ENCODE results near the gene DAAM1.

The DAAM1 gene

DNA sequence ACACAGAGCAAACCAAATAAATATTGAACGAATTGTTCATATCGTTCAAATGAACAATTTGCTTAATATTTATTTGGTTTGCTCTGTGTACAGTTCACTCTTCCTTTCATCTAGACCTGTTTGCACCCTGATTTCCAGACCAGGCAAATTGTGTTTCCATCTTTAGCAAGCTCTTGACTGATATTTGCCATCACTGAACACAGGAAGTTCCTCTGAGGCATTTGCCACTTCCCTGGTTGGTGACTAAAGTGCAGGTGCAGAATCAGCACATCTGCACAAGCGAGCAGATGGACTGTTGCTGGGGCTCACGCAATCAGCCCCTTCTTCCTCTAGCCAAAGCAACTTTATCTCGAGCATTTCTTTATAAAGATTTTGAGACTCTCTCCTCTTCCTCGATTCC is 112.9 kb downstream of the DAAM1 start:
- FAIRE-seq (no peak), DNase-seq (ENCODE audit: insufficient read length, low spot score) (no peak)
- TF ChIP-seq, protein P1, sequence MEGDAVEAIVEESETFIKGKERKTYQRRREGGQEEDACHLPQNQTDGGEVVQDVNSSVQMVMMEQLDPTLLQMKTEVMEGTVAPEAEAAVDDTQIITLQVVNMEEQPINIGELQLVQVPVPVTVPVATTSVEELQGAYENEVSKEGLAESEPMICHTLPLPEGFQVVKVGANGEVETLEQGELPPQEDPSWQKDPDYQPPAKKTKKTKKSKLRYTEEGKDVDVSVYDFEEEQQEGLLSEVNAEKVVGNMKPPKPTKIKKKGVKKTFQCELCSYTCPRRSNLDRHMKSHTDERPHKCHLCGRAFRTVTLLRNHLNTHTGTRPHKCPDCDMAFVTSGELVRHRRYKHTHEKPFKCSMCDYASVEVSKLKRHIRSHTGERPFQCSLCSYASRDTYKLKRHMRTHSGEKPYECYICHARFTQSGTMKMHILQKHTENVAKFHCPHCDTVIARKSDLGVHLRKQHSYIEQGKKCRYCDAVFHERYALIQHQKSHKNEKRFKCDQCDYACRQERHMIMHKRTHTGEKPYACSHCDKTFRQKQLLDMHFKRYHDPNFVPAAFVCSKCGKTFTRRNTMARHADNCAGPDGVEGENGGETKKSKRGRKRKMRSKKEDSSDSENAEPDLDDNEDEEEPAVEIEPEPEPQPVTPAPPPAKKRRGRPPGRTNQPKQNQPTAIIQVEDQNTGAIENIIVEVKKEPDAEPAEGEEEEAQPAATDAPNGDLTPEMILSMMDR (IDR thresholded peaks at IDR 0.05; ENCODE audit: insufficient read depth, missing control alignments): no peak

DNA sequence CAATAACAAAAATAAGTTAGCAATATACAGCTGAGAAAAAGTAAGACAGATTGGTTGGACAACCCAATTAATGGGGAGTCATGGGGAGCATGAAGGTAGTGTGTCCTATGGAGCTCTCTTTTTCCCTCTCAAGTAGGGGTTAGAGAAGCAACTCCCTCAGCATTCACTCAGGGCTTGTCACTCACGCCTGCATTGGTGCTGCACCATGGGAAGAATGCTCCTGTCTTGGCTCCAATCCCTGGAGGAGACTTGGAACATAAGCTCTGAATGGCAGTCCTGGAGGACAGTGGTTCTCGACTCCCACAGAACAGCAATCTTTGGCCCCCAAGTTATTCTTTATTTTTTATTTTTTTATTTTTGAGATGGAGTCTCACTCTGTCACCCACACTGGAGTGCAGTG is 113.8 kb downstream of the DAAM1 start:
- TF ChIP-seq, protein P1 (IDR thresholded peaks at IDR 0.05; ENCODE audit: insufficient read depth, missing control alignments): no peak
- DNase-seq (ENCODE audit: insufficient read length, low spot score): no peak
- no peak for FAIRE-seq

DNA sequence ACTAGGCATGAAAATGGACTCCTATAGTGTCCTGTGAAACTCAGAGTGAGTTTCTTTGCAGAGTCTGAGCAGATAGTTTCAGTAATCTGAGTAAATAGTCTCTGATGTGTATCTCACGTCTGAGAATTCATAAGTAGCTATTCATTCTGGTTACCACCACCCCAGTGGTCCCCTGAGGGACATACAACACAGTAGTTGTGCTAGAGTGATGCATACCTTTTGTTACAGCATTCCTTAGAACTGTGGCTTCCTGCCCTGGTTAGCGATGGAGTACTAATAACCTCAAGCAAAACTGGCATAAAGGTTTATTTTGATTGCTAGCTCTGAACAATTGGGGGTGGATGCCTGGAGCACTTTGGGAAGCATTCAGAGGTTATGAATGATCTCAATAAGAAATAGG is 114.7 kb downstream of the DAAM1 start:
- TF ChIP-seq, protein P1 (IDR thresholded peaks at IDR 0.05; ENCODE audit: insufficient read depth, missing control alignments): no peak
- FAIRE-seq (no peak), DNase-seq (ENCODE audit: insufficient read length, low spot score) (no peak)

GRCh38 chr14:59305231-59305630 is 116.8 kb downstream of the DAAM1 start:
- DNase-seq (ENCODE audit: insufficient read length, low spot score): no peak
- TF ChIP-seq, protein P1 (IDR thresholded peaks at IDR 0.05; ENCODE audit: insufficient read depth, missing control alignments): no peak
- FAIRE-seq: no peak

GRCh38 chr14:59305836-59306555 is 117.5 kb downstream of the DAAM1 start:
- DNase-seq (ENCODE audit: insufficient read length, low spot score): no peak
- FAIRE-seq: no peak
- TF ChIP-seq, protein P1 (IDR thresholded peaks at IDR 0.05; ENCODE audit: insufficient read depth, missing control alignments): no peak

DNA sequence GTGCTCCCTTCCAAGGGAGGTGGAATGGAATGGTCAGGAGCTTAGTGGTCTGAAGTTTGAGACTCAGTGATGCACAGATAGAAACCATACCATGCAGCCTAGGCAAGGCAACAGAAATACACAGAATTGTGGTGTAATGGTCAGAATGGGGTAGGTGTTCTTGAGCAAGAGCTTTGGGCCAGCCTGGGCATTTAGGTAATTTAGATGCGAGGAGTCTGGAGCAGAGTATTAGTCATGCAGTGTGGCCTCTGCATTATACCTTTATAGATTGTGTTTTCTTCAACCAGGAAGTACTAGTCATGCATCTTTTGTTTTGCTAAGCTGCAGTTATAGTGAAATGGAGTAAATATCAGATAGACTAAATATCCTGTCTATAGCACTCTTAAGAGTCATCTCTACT is 118.3 kb downstream of the DAAM1 start:
- TF ChIP-seq, protein P1 (IDR thresholded peaks at IDR 0.05; ENCODE audit: insufficient read depth, missing control alignments): no peak
- no peak for DNase-seq (ENCODE audit: insufficient read length, low spot score)
- no peak for FAIRE-seq

DNA sequence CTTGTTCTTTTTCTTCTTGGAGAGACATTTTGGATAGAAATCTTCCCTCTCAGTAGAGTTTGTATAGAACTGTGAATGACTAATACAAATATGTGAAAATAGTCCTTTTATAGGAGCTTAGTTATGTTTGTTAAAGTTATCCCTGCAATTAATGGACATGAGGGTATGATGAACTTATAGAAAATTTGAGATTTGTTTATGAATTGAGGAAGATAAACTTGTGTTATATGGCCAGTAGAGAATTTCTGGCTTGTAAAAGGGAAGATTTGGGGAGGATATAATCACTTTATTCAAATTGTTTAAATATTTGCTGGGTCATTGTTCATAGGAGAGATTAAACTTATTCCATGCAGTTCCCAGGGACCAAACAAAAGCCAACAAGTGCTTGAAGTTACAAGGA is 119.6 kb downstream of the DAAM1 start:
- FAIRE-seq: no peak
- no peak for DNase-seq (ENCODE audit: insufficient read length, low spot score)
- TF ChIP-seq, protein P1 (IDR thresholded peaks at IDR 0.05; ENCODE audit: insufficient read depth, missing control alignments): no peak

All from D721Med (cell line).